ENCODE data around the gene ADAM8. TPM values are rescaled to one million over a fixed set of nuclear protein-coding genes. Genes with fewer than 3 reads are reported as not detected.

Gene ADAM8
- polyA plus RNA-seq, 1 donor (not counting 4 experiments of a cell fraction or from before 2014, with no cell fraction given): 42.0 TPM

- FAIRE-seq: no peak
- H3K9ac ChIP-seq (ENCODE audit: control insufficient read depth, extremely low read depth, insufficient read depth, low read length): no peak overlapping the region
- TF ChIP-seq CTCF (optimal IDR thresholded peaks at IDR 0.05 in 1 of 3, IDR thresholded peaks at IDR 0.05 in 1 of 3, conservative IDR thresholded peaks at IDR 0.05 in 1 of 3; ENCODE audit: extremely low read depth in 1 of 3, insufficient read depth in 2 of 3, low read length in 3 of 3) (no peak), EZH2 (IDR thresholded peaks at IDR 0.05; ENCODE audit: low read length) (no peak)
- dilution Hi-C loops (cut with MboI; ENCODE audit: extremely low pct_ligation_motif_present, low sequenced_read_pairs): no loop called here
- peaks cover 26% of the 10 kb centered on the region for H3K4me1 ChIP-seq (ENCODE audit: control insufficient read depth, extremely low read depth, insufficient read depth, low read length)
- H3K4me3 ChIP-seq (ENCODE audit: control insufficient read depth in 2 of 3, extremely low read depth in 1 of 3, insufficient read depth in 2 of 3, low read depth in 1 of 3, low read length in 3 of 3): no peak overlapping the region
- no peak overlapping the region for H3K4me2 ChIP-seq (ENCODE audit: control insufficient read depth, extremely low read depth, insufficient read depth, low read depth, low read length)
- DNase-seq (ENCODE audit: low read depth, low spot score): no peak
- no peaks in the 10 kb centered on the region for H3K9me1 ChIP-seq (ENCODE audit: control insufficient read depth, extremely low read depth, insufficient read depth, low read length)
- no peaks in the 10 kb centered on the region for H3K79me2 ChIP-seq (ENCODE audit: control insufficient read depth, insufficient read depth, low read length)
- H2AFZ ChIP-seq (ENCODE audit: control insufficient read depth, low read length): no peak overlapping the region
- no peaks in the 10 kb centered on the region for H4K20me1 ChIP-seq (ENCODE audit: control insufficient read depth, extremely low read depth, insufficient read depth, low read length)
- no peaks in the 10 kb centered on the region for H3K9me3 ChIP-seq (ENCODE audit: control insufficient read depth, low read depth, low read length)
- no peaks in the 10 kb centered on the region for H3K36me3 ChIP-seq (ENCODE audit: control insufficient read depth in 2 of 2, extremely low read depth in 1 of 2, insufficient read depth in 2 of 2, low read length in 2 of 2)
- peaks cover 11% of the 10 kb centered on the region for H3K27me3 ChIP-seq (ENCODE audit: control insufficient read depth, extremely low read depth, insufficient read depth, low read length)
- no peak overlapping the region for H3K27ac ChIP-seq (ENCODE audit: control insufficient read depth, insufficient read depth, low read length)
Measured at GRCh38 chr10:133254421-133255120, 22.1 kb downstream of the ADAM8 start.

GRCh38 chr10:133253361-133253955 is 23.2 kb downstream of the ADAM8 start:
- H3K9me3 ChIP-seq (ENCODE audit: control insufficient read depth, low read depth, low read length): no peaks in the 10 kb centered on the region
- H3K9me1 ChIP-seq (ENCODE audit: control insufficient read depth, extremely low read depth, insufficient read depth, low read length): no peaks in the 10 kb centered on the region
- H4K20me1 ChIP-seq (ENCODE audit: control insufficient read depth, extremely low read depth, insufficient read depth, low read length): no peaks in the 10 kb centered on the region
- H3K4me3 ChIP-seq (ENCODE audit: control insufficient read depth in 2 of 3, extremely low read depth in 1 of 3, insufficient read depth in 2 of 3, low read depth in 1 of 3, low read length in 3 of 3): no peak overlapping the region
- TF ChIP-seq CTCF (optimal IDR thresholded peaks at IDR 0.05 in 1 of 3, IDR thresholded peaks at IDR 0.05 in 1 of 3, conservative IDR thresholded peaks at IDR 0.05 in 1 of 3; ENCODE audit: extremely low read depth in 1 of 3, insufficient read depth in 2 of 3, low read length in 3 of 3) (no peak), EZH2 (IDR thresholded peaks at IDR 0.05; ENCODE audit: low read length) (no peak)
- no peak overlapping the region for H3K27ac ChIP-seq (ENCODE audit: control insufficient read depth, insufficient read depth, low read length)
- no peaks in the 10 kb centered on the region for H3K36me3 ChIP-seq (ENCODE audit: control insufficient read depth in 2 of 2, extremely low read depth in 1 of 2, insufficient read depth in 2 of 2, low read length in 2 of 2)
- no peak for FAIRE-seq
- dilution Hi-C loops (cut with MboI; ENCODE audit: extremely low pct_ligation_motif_present, low sequenced_read_pairs): no loop called here
- H2AFZ ChIP-seq (ENCODE audit: control insufficient read depth, low read length): no peak overlapping the region
- H3K4me1 ChIP-seq (ENCODE audit: control insufficient read depth, extremely low read depth, insufficient read depth, low read length): peaks cover 15% of the 10 kb centered on the region
- DNase-seq (ENCODE audit: low read depth, low spot score): no peak
- no peak overlapping the region for H3K9ac ChIP-seq (ENCODE audit: control insufficient read depth, extremely low read depth, insufficient read depth, low read length)
- H3K27me3 ChIP-seq (ENCODE audit: control insufficient read depth, extremely low read depth, insufficient read depth, low read length): peaks cover 15% of the 10 kb centered on the region
- H3K79me2 ChIP-seq (ENCODE audit: control insufficient read depth, insufficient read depth, low read length): no peaks in the 10 kb centered on the region
- no peak overlapping the region for H3K4me2 ChIP-seq (ENCODE audit: control insufficient read depth, extremely low read depth, insufficient read depth, low read depth, low read length)

Measured in keratinocyte (primary cell).